Esophagus muscularis mucosa (tissue), 4 donors: Measurements from ENCODE around the gene CDK2AP2. TPM values are rescaled to one million over a fixed set of nuclear protein-coding genes. Genes with fewer than 3 reads are reported as not detected.

ENCODE experiments used
- DNase-seq: peaks from one replicate; pipeline ENCODE4 v3.0.0-alpha.2; 2017; ENCODE audit errors: extremely low spot score
- H3K27ac ChIP-seq, 4 donors: fragments of 200-600 bp; sonication (generic); replicated peaks in 1 of 4; 1 replicate in 3 of 4; 2 replicates in 1 of 4; pipeline ENCODE4 v1.5.1; 2016 to 2019; ENCODE audit warnings: mild to moderate bottlenecking in 1 of 4
- H3K27me3 ChIP-seq, 4 donors: fragments of 200-600 bp; sonication (generic); one replicate each; pipeline versions ENCODE4 v1.5.1 to v1.6.0; 2016 to 2019
- H3K36me3 ChIP-seq, 4 donors: fragments of 200-600 bp; sonication (generic); one replicate each; pipeline ENCODE4 v1.5.1; 2016 to 2019
- H3K4me1 ChIP-seq, 4 donors: fragments of 200-600 bp; sonication (generic); one replicate each; pipeline ENCODE4 v1.5.1; 2016 to 2019
- H3K4me3 ChIP-seq, 4 donors: fragments of 200-600 bp; sonication (generic); 1 replicate in 2 of 4; 2 replicates in 2 of 4; pipeline ENCODE4 v1.5.1; 2016 to 2019; ENCODE audit warnings: mild to moderate bottlenecking in 4 of 4, moderate library complexity in 1 of 4
- H3K9me3 ChIP-seq, 4 donors: fragments of 200-600 bp; sonication (generic); 1 replicate in 3 of 4; 2 replicates in 1 of 4; pipeline ENCODE4 v1.5.1; 2016 to 2019
- EP300 ChIP-seq: sonication (generic); formaldehyde crosslinking; IDR thresholded peaks from one replicate; pipeline ENCODE4 v1.6.1; 2017; ENCODE audit warnings: antibody characterized with exemption
- POLR2A ChIP-seq: fragments of 450-650 bp; IDR thresholded peaks from one replicate; pipeline ENCODE4 v1.6.1; 2017; ENCODE audit warnings: antibody characterized with exemption, moderate library complexity, mild to moderate bottlenecking, low read depth
- POLR2AphosphoS5 ChIP-seq, 2 donors: sonication (generic); formaldehyde crosslinking; IDR thresholded peaks; one replicate each; pipeline ENCODE4 v1.6.1; 2017; ENCODE audit warnings: antibody characterized with exemption in 2 of 2
- WGBS: methylation state at CpG from one replicate; pipeline ENCODE4 v1.1.5; 2018; 5-methylcytosine and 5-hydroxymethylcytosine counted together
- intact Hi-C: fragments of 100-400 bp; cut with DNase I; formaldehyde crosslinking; loops from one replicate; pipeline ENCODE4 v1.15.1; 2023
- total RNA-seq, 4 donors: library from RNA; depleted of rRNA; stranded (reverse); fragments of >200 nt; gene quantifications; one replicate each; pipeline versions ENCODE4 v1.1.0 to v1.2.1, GENCODE V29; 2016
- TF ChIP-seq, protein P1 (sequence below), 3 experiments: fragments of 200-600 bp in 2 of 3; fragments of 450-650 bp in 1 of 3; sonication (generic) in 2 of 3; IDR thresholded peaks; one replicate each; pipeline ENCODE4 v1.5.1; 2017 to 2019; ENCODE audit warnings: antibody characterized with exemption in 3 of 3, mild to moderate bottlenecking in 2 of 3, moderate library complexity in 1 of 3

Gene CDK2AP2
- total RNA-seq, 4 donors from 2014 or later: 61.0 to 111 (median 67.8) TPM

DNA sequence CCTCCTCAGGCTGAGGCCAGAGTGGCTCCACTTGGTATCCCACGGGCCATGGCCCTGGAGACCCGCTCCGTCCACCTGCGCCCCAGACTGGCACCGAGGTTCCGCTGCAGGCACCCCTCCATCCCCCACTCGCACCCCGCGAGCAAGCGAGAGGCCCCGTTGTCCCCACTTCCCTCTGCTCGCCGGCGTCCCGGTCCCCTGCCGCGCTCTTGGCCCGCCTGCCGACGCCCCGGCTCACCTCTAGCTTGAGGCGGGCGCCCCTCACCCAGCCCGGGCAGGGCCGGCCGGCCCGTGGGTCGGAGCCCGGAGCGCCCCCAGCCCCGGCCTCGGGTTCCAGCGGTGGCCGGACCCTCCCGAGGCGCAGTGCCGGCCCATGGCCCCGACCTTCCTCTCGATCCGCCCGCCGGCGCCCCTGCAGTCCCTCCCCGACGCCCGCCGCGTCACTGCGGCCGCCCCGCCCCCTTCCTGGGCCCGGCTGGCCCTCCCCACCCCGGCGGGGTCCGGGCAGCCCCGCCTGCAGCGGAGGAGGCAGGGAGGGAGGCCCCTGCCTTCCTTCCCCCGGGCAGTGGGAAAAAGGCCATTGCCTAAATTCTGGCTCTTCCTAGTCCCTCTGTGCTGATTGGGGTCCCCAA lies 2.9 kb downstream of the CDK2AP2 start, which contains the start of gene PITPNM1:
Gene PITPNM1 (minus strand): TSS at position 414 of the 632 bp plus-strand sequence. CDS start 1,183 bp downstream, outside the sequence.
- Histone ChIP-seq H3K9me3 (no peaks in the 10 kb centered on the region), H3K4me3 (peak within 1 kb of the TSS; percentile 55 to 64 (median 60)), H3K4me1 (peaks cover 27 to 60% (median 54%) of the 10 kb centered on the region in 4 donors), H3K36me3 (peaks cover 0 to 34% (median 18%) of the 10 kb centered on the region in 4 donors), H3K27me3 (peaks cover 0 to 38% (median 3%) of the 10 kb centered on the region in 4 donors), H3K27ac (peak within 1 kb of the TSS; percentile 97 to 100 (median 98))
- DNase-seq: no peak
- 5% methylated on average over 4 of the region's 58 CpGs for WGBS
- intact Hi-C loops: loop anchor here (5.0 to 10.0 kb wide), 2 partner anchors 103 to 150 kb away; partner anchors contain the start of genes POLD4, PPP1CA and TBC1D10C
- no peak for TF ChIP-seq POLR2A
- TF ChIP-seq, protein P1, sequence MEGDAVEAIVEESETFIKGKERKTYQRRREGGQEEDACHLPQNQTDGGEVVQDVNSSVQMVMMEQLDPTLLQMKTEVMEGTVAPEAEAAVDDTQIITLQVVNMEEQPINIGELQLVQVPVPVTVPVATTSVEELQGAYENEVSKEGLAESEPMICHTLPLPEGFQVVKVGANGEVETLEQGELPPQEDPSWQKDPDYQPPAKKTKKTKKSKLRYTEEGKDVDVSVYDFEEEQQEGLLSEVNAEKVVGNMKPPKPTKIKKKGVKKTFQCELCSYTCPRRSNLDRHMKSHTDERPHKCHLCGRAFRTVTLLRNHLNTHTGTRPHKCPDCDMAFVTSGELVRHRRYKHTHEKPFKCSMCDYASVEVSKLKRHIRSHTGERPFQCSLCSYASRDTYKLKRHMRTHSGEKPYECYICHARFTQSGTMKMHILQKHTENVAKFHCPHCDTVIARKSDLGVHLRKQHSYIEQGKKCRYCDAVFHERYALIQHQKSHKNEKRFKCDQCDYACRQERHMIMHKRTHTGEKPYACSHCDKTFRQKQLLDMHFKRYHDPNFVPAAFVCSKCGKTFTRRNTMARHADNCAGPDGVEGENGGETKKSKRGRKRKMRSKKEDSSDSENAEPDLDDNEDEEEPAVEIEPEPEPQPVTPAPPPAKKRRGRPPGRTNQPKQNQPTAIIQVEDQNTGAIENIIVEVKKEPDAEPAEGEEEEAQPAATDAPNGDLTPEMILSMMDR (IDR thresholded peaks at IDR 0.05): no peak
- no peak for TF ChIP-seq POLR2AphosphoS5 (IDR thresholded peaks at IDR 0.05)
- TF ChIP-seq EP300: no peak

DNA sequence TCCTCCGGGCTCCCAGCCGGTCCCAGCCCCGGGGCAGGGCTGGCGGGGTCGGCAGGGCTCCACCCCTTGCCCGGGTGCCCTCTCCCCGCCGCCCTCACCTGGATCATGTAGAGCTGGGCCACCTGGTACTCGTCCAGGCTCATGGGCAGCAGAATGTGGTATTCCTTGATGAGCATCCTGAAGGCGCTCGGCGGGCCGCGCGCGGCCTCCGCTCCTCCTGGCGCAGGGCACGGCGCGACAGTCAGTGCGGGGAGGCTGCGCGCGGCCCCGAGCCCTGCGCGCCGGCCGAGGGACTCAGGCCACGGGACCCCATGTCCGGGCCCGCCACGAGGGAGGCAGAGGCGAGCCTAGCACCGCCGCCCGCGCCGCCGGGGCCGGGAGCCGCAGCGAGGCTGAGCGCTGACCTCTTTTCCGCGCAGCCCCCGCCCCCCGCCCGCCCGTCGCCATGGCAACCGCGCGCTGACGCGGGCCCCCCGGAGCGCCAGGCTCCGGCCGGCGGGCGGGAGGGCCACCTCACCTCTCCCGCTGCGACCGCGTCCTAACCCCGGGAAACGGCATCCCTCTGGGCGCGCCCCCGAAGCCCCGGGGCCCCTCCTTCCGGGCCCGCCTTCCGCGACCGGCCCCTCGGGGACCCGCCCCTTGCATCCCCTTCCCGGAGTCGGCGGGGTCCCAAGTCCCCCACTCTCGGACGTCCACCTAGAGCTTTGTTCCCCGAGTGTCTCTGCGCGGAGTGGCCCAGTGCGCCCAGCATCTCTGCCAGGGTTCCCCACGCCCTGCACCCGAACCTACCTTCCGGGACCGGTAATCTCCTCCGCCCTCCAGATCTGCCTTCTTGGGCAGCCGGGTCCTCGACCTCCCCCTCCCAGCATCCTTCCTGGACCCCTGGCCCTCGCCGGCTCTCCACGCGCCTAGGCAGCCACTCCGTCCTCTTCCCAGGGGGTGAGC lies 3.7 kb downstream of the CDK2AP2 start:
- WGBS: 0% methylated on average over 14 of the region's 101 CpGs
- Histone ChIP-seq H3K27me3 (peaks cover 0 to 38% (median 3%) of the 10 kb centered on the region in 4 donors), H3K36me3 (peaks cover 0 to 40% (median 20%) of the 10 kb centered on the region in 4 donors), H3K4me1 (peaks cover 27 to 59% (median 54%) of the 10 kb centered on the region in 4 donors), H3K27ac (peak overlapping the region; percentile 97 to 100 (median 98)), H3K9me3 (no peaks in the 10 kb centered on the region), H3K4me3 (peak overlapping the region; percentile 55 to 64 (median 60))
- intact Hi-C loops: loop anchor here (10.0 kb wide), 1 partner anchor 149 kb away; the partner anchor contains the start of gene POLD4
- TF ChIP-seq, protein P1 (IDR thresholded peaks at IDR 0.05): no peak
- no peak for TF ChIP-seq POLR2A
- no peak for TF ChIP-seq EP300
- no peak for TF ChIP-seq POLR2AphosphoS5 (IDR thresholded peaks at IDR 0.05)
- no peak for DNase-seq

DNA sequence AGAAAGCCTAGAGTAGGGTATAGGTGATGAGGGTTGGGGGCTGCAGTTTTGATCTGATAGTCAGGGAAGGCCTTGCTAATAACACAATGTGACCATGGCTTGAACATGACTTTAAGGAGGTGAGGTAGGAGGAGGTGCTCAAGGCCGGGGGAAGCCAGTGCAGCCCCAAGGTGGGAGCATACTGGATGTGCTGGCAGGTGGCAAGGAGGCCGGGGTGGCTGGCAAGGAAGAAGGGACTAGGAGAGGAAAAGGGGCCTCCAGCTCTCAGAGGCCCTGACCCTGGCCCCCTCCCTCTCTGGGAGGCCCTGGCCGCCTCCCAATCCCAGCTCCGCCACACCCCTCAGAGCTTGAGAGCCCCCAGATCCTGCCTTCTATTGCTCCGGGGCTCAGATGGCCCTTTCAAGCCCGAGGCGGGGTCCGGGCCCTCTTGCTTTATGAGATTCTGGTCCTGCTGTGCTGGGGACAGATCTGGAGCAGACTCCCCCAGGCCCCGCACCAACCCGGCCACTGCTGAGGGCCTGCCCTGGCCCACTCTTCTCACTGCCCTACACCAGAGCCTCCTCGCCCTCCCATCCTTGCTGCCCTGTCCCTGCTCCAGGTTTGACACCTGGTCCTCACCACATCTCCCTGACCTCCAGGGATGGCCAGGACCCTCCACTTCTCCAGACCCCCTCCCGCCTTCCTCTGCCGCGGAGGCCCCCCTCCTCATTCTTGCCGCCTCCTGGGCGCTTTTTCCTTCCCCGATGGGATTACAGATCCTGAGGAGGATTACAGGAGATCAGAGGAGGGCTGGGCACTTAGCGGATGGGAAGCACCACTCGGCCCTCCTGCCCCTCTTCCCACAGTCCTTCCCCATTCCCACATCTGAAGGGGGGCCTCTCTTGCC lies 4.6 kb downstream of the CDK2AP2 start:
- H3K4me3 ChIP-seq: peak overlapping the region; percentile 55 to 64 (median 60)
- H3K27ac ChIP-seq: no peak overlapping the region
- TF ChIP-seq EP300 (no peak), POLR2AphosphoS5 (IDR thresholded peaks at IDR 0.05) (no peak), POLR2A (no peak)
- TF ChIP-seq, protein P1 (IDR thresholded peaks at IDR 0.05): no peak
- H3K36me3 ChIP-seq: peaks cover 0 to 46% (median 23%) of the 10 kb centered on the region in 4 donors
- H3K4me1 ChIP-seq: peaks cover 27 to 52% (median 47%) of the 10 kb centered on the region in 4 donors
- no peak for DNase-seq
- 86% methylated on average over 19 of the region's 19 CpGs for WGBS
- H3K9me3 ChIP-seq: no peaks in the 10 kb centered on the region
- intact Hi-C loops: loop anchor here (10.0 kb wide), 1 partner anchor 149 kb away; the partner anchor contains the start of gene POLD4
- H3K27me3 ChIP-seq: peaks cover 0 to 38% (median 3%) of the 10 kb centered on the region in 4 donors
